ENCODE data around the gene ELK4. TPM values are rescaled to one million over a fixed set of nuclear protein-coding genes. Genes with fewer than 3 reads are reported as not detected.

Gene ELK4
- total RNA-seq, 1 experiment from 2014 or later, result 31.2 TPM

- H3K9ac ChIP-seq (ENCODE audit: extremely low read depth, insufficient read length, low read length), result no peak overlapping the region
- H2AK5ac ChIP-seq (ENCODE audit: insufficient read length, low read length), result no peak overlapping the region
- no peaks in the 10 kb centered on the region for H4K20me1 ChIP-seq (ENCODE audit: control insufficient read depth, insufficient read depth, insufficient read length)
- no peak overlapping the region for H4K5ac ChIP-seq (ENCODE audit: insufficient read length, low read depth, low read length)
- no peak for DNase-seq
- no peak overlapping the region for H2BK120ac ChIP-seq (ENCODE audit: low read depth, low read length, poor library complexity, severe bottlenecking)
- no peak overlapping the region for H4K91ac ChIP-seq (ENCODE audit: insufficient read length, low read depth, low read length)
- H3K27ac Mint-ChIP-seq, result peak overlapping the region in 1 of 3 experiments; percentile 30; a peak in 1 of 7 replicates
- H3K9me3 Mint-ChIP-seq, result no peaks in the 10 kb centered on the region; a peak in 1 of 5 replicates
- no peak overlapping the region for H3K23ac ChIP-seq (ENCODE audit: insufficient read length, low read depth, low read length)
- WGBS (ENCODE audit: extremely low coverage, insufficient read length, low lambda C conversion rate), result no CpG with 5 or more reads among the region's 3 CpGs
- H3T11ph ChIP-seq (ENCODE audit: low read length), result no peak overlapping the region
- no peaks in the 10 kb centered on the region for H3K9me3 ChIP-seq (ENCODE audit: control insufficient read depth, low read depth, low read length)
- H3K79me1 ChIP-seq (ENCODE audit: insufficient read depth, low read depth, low read length, poor library complexity, severe bottlenecking), result no peaks in the 10 kb centered on the region
- no peak overlapping the region for H2BK20ac ChIP-seq (ENCODE audit: low read depth, low read length, poor library complexity, severe bottlenecking)
- no peaks in the 10 kb centered on the region for H3K4me1 ChIP-seq (ENCODE audit: insufficient read depth, low read length)
- no peak overlapping the region for H3K14ac ChIP-seq (ENCODE audit: insufficient read depth, low read length)
- TF ChIP-seq, protein P1, sequence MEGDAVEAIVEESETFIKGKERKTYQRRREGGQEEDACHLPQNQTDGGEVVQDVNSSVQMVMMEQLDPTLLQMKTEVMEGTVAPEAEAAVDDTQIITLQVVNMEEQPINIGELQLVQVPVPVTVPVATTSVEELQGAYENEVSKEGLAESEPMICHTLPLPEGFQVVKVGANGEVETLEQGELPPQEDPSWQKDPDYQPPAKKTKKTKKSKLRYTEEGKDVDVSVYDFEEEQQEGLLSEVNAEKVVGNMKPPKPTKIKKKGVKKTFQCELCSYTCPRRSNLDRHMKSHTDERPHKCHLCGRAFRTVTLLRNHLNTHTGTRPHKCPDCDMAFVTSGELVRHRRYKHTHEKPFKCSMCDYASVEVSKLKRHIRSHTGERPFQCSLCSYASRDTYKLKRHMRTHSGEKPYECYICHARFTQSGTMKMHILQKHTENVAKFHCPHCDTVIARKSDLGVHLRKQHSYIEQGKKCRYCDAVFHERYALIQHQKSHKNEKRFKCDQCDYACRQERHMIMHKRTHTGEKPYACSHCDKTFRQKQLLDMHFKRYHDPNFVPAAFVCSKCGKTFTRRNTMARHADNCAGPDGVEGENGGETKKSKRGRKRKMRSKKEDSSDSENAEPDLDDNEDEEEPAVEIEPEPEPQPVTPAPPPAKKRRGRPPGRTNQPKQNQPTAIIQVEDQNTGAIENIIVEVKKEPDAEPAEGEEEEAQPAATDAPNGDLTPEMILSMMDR (conservative IDR thresholded peaks at IDR 0.05), result no peak
- H3K27me3 ChIP-seq (ENCODE audit: insufficient read depth, low read length), result no peaks in the 10 kb centered on the region; the same call in 1 of the 2 replicates
- no peaks in the 10 kb centered on the region for H3K23me2 ChIP-seq (ENCODE audit: insufficient read length, low read depth, low read length, poor library complexity, severe bottlenecking)
- H2AFZ ChIP-seq (ENCODE audit: low read length), result no peak overlapping the region
- no peak overlapping the region for H2BK15ac ChIP-seq (ENCODE audit: low read depth, low read length)
- H2BK12ac ChIP-seq (ENCODE audit: insufficient read length, low read depth, low read length), result no peak overlapping the region
- H4K8ac ChIP-seq (replicated peaks; ENCODE audit: insufficient read length, low read depth, low read length), result no peak overlapping the region
- H3K79me2 ChIP-seq (ENCODE audit: insufficient read depth, low read length), result no peaks in the 10 kb centered on the region
- H3K27ac ChIP-seq (ENCODE audit: insufficient read length, low read depth, low read length), result no peak overlapping the region
- H2BK5ac ChIP-seq (ENCODE audit: insufficient read length, low read length), result no peak overlapping the region
- H3K4me1 Mint-ChIP-seq, result peaks cover 2 to 4% of the 10 kb centered on the region in 2 experiments; a peak in 2 of 4 replicates
- no peak overlapping the region for H3K4me3 Mint-ChIP-seq
- H3K27me3 Mint-ChIP-seq (ENCODE audit: low read depth), result no peaks in the 10 kb centered on the region
- H3K18ac ChIP-seq (ENCODE audit: insufficient read length, low read depth, low read length), result no peak overlapping the region
- no peak overlapping the region for H3K4ac ChIP-seq (ENCODE audit: low read depth, low read length)
- peaks cover 5 to 16% (median 7%) of the 10 kb centered on the region in 3 experiments; a peak in 5 of 7 replicates for H3K36me3 Mint-ChIP-seq (ENCODE audit: insufficient read depth in 1 of 3, low read depth in 3 of 3)
- no peak overlapping the region for H3K56ac ChIP-seq (ENCODE audit: insufficient read length, low read depth, low read length)
- H3K4me2 ChIP-seq (ENCODE audit: insufficient read depth, insufficient read length, low read length), result no peak overlapping the region
These were observed 34.9 kb downstream of the ELK4 start for GRCh38 chr1:205596876-205597275.
